ENCODE results near the gene SH2D4B. TPM values are rescaled to one million over a fixed set of nuclear protein-coding genes. Genes with fewer than 3 reads are reported as not detected.

SH2D4B gene
- polyA plus RNA-seq, 10 donors: 0.07 to 0.16 (median 0.10) TPM; not detected in 2

GRCh38 chr10:80686734-80687475 is 149.2 kb downstream of the SH2D4B start:
- no peak for DNase-seq

GRCh38 chr10:80687476-80687789 is 149.7 kb downstream of the SH2D4B start:
- no peak for DNase-seq

- DNase-seq: no peak
These were observed 152.7 kb downstream of the SH2D4B start for GRCh38 chr10:80690434-80690833.

GRCh38 chr10:80691441-80691840 is 153.7 kb downstream of the SH2D4B start:
- DNase-seq: no peak

GRCh38 chr10:80693565-80693964 is 155.9 kb downstream of the SH2D4B start:
- no peak for DNase-seq

- DNase-seq: no peak
These were observed 157.2 kb downstream of the SH2D4B start for GRCh38 chr10:80694930-80695329.

Other genes with a start within 250 kb of the SH2D4B start
- under 1 TPM in 5 of 10 donors, not detected in 5; 0.04 to 0.15 (median 0.11) TPM for gene MAT1A, start 248.2 kb upstream of the SH2D4B start, polyA plus RNA-seq (ENCODE audit: insufficient read length in 10 of 10)
- gene DYDC1, start 181.1 kb upstream of the SH2D4B start, polyA plus RNA-seq (ENCODE audit: insufficient read length in 10 of 10): under 1 TPM in 1 of 10 donors, not detected in 9; 0.20 TPM
- not detected for gene DYDC2, start 181.1 kb upstream of the SH2D4B start, polyA plus RNA-seq (ENCODE audit: insufficient read length in 10 of 10)
- 10 to 100 TPM; 67.2 to 99.0 (median 84.8) TPM for gene PRXL2A, start 129.4 kb upstream of the SH2D4B start, polyA plus RNA-seq (ENCODE audit: insufficient read length in 10 of 10)
- gene TSPAN14, start 83.6 kb upstream of the SH2D4B start, polyA plus RNA-seq (ENCODE audit: insufficient read length in 10 of 10): 10 to 100 TPM; 35.8 to 53.1 (median 46.3) TPM